Kasumi-1 (cell line): ENCODE data around the gene NXPE1.
"Not testable (repeated sequence)": the region's sequence is repeated elsewhere in the genome, so short reads cannot be mapped to it uniquely, and the experiment has no call there.

Experiments
- DNase-seq, 2 experiments: peaks; one replicate each; lab custom pipeline; 2025; lab: John Stamatoyannopoulos, UW

NXPE1 gene

DNA sequence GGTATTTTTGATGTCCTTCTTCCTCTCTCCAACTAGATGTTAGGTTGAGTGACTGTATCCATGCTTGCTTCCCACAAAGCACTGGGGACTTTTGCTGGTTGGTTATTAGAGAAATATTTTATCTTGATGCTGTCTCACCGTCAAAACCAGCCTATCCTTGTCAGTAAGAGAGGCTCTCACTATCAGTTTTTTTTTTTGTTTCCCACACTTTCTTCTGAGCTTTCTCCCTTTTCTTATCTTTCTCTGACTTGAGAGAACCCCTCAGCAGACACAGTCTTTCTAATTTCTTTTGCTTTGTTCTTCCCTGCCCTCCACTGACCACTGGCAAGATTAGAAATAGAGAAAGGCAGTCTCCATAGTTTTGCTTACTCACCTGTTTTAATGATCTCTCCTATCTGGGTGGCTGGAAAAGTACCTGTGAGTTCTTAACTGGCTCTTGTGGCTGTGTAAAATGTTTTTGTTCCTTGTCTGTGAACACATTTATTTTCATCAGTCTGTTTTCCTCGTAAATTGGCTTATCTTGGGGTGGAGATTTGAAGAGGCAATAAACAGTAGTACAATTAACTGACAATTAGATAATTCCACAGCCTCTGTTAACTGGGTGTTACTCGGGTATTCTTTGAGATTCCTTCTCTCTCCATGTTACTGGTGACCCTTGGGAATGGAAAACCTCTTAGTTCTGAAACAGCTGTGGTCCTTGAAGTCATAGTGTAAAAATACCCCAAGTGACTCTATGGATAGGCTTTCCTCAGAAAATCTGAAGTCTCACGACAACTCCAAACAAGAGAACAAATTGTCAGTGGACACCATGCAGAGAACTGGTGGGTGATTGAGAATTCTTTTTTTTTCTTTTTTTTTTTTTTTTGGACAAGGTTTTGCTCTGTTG lies at the start of gene NXPE1:
TSS of gene NXPE1 (minus strand) at position 457 of the 886 bp plus-strand sequence. CDS start 8,680 bp downstream, outside the sequence.
- DNase-seq, result no peak

DNA sequence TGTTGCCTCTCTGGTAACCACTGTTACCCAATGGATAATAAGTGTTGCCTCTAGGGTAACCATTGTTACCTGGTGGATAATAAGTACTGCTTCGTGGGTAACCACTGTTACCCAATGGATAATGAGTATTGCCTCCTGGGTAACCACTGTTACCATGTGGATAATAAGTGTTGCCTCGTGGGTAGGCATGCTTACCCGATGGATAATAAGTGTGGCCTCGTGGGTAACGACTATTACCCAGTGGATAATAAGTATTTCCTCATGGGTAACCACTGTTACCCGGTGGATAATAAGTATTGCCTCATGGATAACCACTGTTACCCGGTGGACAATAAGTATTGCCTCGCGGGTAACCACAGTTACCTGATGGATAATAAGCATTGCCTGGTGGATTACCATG lies 49.7 kb upstream of the NXPE1 start:
- no peak for DNase-seq

DNA sequence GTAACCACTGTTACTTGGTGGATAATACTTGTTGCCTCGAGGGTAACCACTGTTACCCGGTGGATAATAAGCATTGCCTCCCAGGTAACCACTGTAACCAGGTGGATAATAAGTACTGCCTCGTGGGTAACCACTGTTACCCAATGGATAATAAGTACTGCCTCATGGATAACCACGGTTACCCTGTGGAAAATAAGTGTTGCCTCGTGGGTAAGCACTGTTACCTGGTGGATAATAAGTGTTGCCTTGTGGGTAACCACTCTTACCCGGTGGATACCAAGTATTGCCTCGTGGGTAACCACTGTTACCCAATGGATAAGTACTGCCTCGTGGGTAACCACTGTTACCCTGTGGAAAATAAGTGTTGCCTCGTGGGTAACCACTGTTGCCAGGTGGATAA lies 48.9 kb upstream of the NXPE1 start:
- DNase-seq, result not testable (repeated sequence)

DNA sequence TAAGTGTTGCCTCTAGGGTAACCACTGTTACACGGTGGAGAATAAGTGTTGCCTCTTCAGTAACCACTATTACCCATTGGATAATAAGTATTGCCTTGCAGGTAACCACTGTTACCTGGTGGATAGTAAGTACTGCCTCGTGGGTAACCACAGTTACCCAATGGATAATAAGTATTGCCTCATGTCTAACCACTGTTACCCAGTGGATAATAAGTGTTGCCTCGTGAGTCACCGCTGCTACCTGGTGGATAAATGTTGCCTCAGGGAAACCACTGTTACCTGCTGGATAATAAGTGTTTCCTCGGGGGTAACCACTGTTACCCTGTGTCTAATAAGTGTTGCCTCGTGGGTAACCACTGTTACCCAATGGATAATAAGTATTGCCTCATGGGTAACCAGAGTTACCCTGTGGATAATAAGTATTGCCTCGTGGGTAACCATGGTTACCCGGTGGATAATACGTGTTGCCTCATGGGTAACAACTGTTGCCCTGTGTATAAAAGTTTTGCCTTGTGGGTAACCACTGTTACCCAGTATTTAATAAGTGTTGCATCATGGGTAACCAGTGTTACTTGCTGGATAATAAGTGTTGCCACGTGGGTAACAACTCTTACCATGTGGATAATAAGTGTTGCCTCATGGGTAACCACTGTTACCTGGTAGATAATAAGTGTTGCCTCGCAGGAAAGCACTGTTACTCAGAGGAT lies 48.2 kb upstream of the NXPE1 start:
- no peak for DNase-seq

DNA sequence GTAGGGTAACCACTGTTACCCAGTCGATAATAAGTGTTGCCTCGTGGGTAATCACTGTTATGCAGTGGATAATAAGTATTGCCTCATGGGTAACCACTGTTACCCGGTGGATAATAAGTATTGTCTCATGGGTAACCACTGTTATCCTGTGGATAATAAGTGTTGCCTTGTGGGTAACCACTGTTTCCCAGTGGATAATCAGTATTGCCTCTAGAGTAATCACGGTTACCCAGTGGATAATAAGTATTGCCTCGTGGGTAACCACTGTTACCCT lies 47.1 kb upstream of the NXPE1 start:
- not testable (repeated sequence) for DNase-seq

DNA sequence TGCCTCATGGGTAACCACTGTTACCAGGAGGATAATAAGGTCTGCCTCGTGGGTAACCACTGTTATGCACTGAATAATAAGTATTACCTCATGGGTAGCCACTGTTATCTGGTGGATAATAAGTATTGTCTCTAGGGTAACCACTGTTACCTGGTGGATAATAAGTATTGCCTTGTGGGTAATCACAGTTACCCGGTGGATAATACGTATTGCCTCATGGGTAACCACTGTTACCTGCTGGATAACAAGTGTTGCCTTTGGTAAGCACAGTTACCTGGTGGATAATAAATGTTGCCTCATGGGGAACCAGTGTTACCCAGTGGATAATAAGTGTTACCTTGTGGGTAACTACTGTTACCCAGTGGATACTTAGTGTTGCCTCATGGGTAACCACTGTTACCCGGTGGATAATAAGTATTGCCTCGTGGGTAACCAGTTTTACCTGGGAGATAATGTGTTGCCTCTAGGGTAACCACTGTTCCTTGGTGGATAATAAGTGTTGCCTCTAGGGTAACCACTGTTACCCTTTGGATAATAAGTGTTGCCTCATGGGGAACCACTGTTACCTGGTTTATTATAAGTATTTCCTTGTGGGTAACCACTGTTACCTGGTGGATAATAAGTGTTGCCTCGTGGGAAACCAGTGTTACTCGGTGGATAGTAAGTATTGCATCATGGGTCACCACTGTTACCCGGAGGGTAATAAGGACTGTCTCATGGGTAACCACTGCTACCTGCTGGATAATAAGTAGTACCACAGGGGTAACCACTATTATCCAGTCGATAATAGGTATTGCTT lies 46.5 kb upstream of the NXPE1 start:
- DNase-seq, result no peak

DNA sequence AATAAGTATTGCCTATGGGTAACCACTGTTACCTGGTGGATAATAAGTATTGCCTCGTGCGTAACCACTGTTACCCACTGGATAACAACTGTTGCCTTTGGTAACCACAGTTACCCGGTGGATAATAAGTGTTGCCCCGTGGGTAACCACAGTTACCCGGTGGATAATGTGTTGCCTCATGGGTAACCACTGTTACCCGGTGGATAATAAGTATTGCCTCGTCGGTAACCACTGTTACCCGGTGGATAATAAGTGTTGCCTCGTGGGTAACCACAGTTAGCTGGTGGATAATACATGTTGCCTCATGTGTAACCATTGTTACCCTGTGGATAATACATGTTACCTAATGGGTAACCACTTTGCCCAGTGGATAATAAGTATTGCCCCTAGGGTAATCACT lies 45.7 kb upstream of the NXPE1 start:
- no peak for DNase-seq

DNA sequence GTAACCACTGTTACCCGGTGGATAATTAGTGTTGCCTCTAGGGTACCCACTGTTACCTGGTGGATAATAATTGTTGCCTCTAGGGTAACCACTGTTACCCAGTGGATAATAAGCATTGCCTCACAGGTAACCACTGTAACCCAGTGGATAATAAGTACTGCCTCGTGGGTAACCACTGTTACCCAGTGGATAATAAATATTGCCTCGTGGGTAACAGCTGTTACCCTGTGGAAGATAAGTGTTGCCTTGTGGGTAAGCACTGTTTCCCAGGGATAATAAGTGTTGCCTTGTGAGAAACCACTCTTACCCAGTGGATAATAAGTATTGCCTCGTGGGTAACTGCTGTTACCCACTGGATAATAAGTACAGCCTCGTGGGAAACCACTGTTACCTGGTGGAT lies 45.2 kb upstream of the NXPE1 start:
- no peak for DNase-seq

DNA sequence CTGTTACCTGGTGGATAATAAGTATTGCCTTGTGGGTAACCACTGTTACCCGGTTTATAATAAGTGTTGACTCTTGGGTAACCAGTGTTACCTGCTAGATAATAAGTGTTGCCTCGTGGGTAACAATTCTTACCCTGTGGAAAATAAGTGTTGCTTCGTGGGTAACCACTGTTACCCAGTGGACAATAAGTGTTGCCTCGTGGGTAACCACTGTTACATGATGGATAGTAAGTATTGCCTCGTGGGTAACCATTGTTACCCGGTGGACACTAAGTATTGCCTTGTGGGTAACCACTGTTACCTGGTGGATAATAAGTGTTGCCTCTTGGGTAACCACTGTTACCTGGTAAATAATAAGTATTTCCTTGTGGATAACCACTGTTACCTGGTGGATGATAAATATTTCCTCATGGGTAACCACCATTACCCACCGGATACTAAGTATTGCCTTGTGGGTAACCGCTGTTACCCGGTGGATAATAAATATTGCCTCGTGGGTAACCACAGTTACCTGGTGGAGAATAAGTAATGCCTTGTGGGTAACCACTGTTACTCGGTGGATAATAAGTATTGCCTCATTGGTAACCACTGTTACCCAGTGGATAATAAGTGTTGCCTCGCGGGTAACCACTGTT lies 44.6 kb upstream of the NXPE1 start:
- no peak for DNase-seq

DNA sequence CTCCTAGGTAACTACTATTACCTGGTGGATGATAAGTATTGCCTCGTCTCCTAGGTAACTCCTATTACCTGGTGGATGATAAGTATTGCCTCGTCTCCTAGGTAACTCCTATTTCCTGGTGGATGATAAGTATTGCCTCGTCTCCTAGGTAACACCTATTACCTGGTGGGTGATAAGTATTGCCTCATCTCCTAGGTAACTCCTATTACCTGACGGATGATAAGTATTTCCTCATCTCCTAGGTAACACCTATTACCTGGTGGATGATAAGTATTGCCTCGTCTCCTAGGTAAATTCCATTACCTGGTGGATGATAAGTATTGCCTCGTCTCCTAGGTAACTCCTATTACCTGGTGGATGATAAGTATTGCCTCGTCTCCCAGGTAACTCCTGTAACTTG lies 43.5 kb upstream of the NXPE1 start:
- not testable (repeated sequence) for DNase-seq

DNA sequence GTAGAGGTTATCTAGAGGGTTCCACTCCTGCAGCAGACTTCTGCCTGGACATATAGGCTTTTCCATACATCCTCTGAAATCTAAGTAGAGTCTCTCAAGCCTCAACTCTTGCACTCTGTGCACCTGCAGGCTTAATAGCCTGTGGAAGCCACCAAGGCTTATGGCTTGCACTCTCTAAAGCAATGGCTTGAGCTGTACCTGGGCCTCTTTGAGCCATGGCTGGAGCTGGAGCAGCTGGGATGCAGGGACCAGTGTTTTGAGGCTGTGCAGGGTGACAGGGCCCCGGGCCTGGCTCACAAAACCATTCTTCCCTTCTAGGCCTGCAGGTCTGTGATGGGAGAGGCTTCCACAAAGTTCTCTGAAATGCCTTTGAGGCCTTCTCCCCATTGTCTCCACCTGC lies 38.8 kb upstream of the NXPE1 start:
- DNase-seq, result no peak

DNA sequence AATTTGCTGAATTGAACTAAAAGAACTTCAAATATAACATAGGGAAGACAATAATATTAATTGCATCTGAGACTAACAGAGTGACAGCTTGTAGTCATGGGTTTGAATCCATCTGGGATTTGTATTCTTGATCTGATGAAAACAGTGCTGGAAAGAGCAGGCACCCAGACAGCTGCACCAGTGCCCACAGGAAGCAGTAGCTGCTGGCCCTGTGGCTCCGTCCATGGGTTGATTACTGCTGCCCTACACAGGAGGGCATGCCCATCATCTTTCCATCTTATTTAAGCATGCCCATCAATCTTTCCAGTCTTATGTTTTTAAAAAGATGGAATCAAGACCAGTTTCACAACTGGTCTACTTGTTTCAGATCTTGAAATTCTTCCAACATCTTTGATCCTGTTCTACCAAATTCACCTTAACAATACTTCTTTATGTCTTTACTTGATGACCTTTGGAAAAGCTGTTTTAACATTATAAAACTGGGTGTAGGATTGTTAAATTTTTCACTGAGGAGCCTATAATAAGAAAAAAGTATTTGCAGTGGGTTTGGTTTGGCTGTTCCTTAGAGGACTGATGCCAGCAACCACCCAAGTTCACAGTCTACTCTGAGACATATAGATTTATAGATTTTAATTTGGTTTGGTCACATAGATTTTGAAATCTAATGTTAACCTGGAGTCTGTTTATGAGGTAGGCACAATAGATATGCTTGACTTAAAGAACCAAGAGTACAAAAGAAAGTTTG lies 36.7 kb upstream of the NXPE1 start:
- DNase-seq, result no peak

DNA sequence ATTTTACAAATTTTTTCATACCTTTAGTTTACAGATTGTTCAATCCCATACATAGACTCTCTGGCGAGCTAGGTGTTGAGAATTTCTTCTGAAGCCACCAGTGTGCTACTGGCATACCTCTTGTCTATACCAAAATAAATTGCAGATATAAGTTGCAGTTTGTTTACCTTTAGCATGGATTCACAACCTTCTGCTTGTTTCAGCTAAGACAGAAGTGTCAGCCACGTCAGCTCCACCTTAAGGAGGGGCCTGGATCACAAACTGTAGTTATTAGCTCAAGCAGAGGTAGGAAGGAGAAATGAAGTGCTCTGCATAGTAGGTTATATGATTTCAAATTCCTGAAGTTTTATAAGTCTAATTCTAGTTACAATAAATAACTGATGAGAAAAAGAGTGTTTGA lies 35.9 kb upstream of the NXPE1 start, which contains the start of gene NXPE4:
TSS of gene NXPE4 (minus strand) at position 216 of the 400 bp plus-strand sequence. CDS start 1,027 bp downstream, outside the sequence.
- no peak for DNase-seq

DNA sequence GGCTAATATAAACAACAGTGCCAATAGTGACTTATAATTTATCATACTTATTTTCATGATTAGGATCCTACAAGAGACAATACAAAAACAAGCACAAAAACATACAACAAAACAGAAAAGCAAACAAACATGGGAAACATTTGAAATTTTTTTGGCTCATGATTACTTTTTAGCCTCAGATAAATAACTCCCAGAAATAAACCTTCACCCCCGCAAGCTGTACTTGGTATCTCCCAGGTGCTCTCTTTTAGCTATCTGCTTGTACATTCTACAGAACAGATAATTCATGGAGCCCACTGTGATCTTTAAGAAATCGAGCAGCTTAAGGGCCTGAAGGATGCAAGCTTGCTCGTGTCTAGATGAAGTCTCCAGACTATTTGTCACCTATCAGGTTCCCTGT lies 35.0 kb upstream of the NXPE1 start:
- DNase-seq, result no peak

DNA sequence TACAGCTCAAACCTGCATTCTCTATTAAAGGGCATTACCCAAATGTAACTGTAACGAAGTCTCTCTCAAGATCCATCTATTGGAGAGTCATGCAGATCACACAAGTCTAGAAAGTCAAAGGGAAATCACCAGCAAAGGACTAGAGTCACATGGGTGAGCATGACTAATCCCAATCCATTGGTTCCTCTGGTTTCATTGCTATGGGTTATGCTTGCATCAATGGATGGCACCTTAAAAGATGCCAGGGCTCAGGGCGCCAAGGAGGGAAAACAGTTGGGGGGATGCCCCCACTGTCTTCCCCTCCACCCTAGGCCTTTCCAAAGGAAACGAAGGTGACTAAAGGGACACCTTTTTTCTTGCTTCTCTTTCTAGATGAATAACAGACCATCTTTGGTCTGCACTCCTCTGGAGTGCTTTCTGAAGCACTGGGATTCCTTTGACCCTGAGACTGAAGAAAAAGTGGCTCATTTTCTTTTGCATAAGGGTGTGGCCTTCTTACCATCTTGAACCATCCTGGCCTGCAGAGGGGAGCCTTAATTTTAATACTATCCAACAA lies 27.8 kb upstream of the NXPE1 start:
- DNase-seq, result no peak

DNA sequence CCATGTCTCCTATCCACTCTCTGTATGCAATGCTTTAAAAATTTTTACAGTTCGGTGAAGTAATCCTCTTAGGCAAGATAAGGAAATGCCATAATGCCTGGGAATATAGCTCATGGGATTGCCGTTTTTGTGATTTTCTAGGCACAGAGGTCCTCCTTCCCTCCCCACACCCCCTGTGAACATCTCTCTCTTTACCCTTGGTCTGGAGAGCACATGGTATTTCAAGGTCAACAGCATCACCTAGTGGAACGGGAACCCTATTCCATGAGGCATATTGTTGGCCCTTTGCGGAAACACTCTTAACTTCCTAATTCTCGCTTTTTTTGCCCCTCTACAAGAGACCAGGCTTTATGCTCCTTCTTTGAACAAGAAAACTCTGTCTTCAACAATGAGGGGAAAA lies 27.1 kb upstream of the NXPE1 start:
- no peak for DNase-seq

DNA sequence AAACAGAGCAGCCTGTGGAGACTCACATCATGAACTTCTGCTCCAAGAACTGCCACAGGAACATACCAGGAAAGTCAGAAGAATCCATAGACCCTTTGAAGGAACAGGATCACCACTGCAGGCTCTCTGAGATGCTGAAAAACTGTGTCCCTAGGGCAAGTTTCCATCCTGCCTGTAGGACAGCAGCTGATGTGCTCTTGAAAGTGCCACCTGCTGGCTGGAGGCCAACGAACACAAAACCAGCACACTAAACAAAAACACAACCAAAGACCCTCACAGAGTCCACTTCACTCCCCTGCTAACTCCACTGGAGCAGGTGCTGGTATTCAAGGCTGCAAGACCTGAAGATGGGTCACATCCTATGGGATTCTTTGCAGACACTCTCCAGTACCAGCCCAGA lies 12.0 kb upstream of the NXPE1 start:
- DNase-seq, result no peak

DNA sequence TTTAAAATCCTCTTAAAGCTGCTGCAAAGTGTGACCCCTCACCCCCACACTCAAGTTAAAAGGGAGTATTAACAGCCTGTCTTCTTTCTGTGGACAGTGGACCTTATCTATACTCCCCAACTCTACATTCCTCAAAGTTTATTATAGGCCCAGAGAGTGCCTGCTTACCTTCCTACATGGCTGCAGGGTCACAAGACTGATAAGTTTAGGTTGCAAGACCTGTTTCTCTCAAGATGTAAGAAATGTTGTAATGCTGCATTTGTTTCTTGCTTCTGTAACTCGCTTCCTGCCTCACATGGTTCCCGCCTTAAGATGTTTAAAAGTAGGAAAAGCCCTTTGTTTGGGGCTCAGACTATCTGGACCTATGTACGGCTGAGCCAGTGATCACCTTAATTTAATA lies 10.1 kb upstream of the NXPE1 start:
- no peak for DNase-seq

DNA sequence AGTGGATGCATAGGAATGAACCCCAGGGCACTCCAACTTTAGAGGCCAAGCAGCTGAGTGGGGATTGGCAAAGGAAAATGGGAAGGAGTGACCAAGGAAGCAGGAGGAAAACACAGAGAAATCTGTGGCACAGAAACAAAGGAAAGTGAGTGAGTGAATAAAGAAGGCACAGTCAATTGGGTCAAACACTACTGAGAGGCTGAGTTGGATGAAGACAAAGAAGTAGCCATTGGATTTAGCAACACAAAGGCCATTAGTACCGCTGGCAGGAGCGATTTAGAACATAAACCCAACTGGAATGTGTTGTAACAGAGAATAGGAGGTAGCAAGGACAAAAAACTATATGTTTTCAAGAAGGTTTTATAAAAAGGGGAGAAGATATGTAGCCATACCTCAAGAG lies 6.6 kb upstream of the NXPE1 start:
- no peak for DNase-seq

DNA sequence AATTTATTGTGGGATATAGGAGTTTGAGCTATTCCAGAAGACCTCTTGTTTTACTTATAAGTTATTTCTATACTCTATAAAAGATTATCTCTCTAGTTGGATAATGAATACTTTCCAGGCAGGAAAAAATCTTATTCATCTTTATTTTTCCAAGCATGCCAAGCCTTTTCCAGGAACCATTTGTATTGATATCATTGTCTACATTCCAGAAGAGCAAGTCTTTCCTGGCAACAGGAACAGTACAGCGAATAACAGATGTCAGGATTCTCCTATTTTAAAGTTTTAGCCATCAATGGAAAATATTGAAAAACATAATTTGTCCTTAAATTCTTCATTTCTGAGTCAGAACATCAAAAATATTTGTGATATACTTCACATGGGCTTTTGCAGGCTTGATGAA lies 5.2 kb upstream of the NXPE1 start:
- DNase-seq, result no peak

DNA sequence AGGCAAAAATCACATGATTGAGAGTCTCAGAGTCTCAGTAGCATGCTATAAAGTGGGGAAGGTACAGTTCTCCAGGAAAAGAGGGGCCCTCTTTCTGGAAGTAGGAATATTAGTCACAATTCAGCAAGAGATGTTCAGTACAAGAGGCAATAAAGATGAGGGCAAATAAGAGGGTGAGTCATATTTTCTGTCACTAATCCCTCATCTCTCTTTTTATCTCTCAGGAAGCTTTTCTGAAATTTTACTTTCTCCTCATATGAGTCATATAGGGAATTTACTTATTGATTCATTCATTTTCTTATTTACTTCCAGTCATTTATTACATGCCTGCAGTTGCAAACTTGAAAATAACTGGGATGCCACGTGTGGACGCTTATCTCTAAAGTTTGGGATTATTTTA lies 3.4 kb upstream of the NXPE1 start:
- no peak for DNase-seq
